ENCODE measurements around the gene SEMA4D. TPM values are rescaled to one million over a fixed set of nuclear protein-coding genes. Genes with fewer than 3 reads are reported as not detected.

SEMA4D gene
- total and polyA plus RNA-seq, 9 of the 15 experiments (the other 6 are each of a cell fraction or from before 2014, with no cell fraction given) = 0.38 to 5.1 (median 1.8) TPM

DNA sequence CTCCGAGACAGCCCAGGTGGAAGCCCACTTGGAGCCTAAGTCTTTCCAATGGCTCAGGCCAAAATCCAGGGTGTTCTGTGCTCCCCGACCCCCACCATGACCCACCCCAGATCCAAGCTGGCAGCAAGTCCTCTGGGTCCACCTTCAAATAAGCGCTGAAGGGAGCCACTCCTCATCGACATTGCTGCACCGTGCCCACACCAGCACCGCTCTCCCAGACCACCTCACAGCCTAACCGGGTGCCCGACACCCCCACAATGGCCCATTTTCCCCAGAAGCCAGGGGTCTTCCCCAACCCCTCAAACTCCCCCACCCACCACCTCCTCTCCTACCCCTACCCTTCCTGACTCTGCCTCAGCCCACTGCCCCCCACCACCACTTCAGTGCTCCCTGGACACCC lies 50.5 kb downstream of the SEMA4D start:
- TF ChIP-seq BACH1 (tag; IDR thresholded peaks at IDR 0.05) (no peak), PRMT5 (CRISPR knock-in tag; IDR thresholded peaks at IDR 0.05) (no peak), LCOR (CRISPR knock-in tag; IDR thresholded peaks at IDR 0.05) (no peak), CEBPG (CRISPR knock-in tag; IDR thresholded peaks at IDR 0.05) (no peak), CEBPG (tag; conservative IDR thresholded peaks at IDR 0.05 in 1 of 2, IDR thresholded peaks at IDR 0.05 in 1 of 2) (no peak), NELFE (IDR thresholded peaks at IDR 0.05; ENCODE audit: insufficient read depth, insufficient read length) (no peak), SRSF9 (IDR thresholded peaks at IDR 0.05; ENCODE audit: borderline replicate concordance, low read depth, low read length) (no peak), HNRNPK (IDR thresholded peaks at IDR 0.05; ENCODE audit: low read depth, low read length, poor library complexity, severe bottlenecking) (no peak), TFAM (CRISPR knock-in tag; conservative IDR thresholded peaks at IDR 0.05) (no peak), ZNF830 (CRISPR knock-in tag; IDR thresholded peaks at IDR 0.05) (no peak), MEF2D (tag; conservative IDR thresholded peaks at IDR 0.05; ENCODE audit: low read depth) (no peak), TAF1 (IDR thresholded peaks at IDR 0.05; ENCODE audit: control insufficient read depth, extremely low read depth, insufficient read depth, low read length, severe bottlenecking) (no peak), RBBP5 (IDR thresholded peaks at IDR 0.05; ENCODE audit: borderline replicate concordance, insufficient read depth, low read length, poor library complexity, severe bottlenecking) (no peak)
- TF ChIP-seq, protein P1, sequence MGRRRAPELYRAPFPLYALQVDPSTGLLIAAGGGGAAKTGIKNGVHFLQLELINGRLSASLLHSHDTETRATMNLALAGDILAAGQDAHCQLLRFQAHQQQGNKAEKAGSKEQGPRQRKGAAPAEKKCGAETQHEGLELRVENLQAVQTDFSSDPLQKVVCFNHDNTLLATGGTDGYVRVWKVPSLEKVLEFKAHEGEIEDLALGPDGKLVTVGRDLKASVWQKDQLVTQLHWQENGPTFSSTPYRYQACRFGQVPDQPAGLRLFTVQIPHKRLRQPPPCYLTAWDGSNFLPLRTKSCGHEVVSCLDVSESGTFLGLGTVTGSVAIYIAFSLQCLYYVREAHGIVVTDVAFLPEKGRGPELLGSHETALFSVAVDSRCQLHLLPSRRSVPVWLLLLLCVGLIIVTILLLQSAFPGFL (CRISPR knock-in tag; IDR thresholded peaks at IDR 0.05) = no peak
- TF ChIP-seq, protein P2, sequence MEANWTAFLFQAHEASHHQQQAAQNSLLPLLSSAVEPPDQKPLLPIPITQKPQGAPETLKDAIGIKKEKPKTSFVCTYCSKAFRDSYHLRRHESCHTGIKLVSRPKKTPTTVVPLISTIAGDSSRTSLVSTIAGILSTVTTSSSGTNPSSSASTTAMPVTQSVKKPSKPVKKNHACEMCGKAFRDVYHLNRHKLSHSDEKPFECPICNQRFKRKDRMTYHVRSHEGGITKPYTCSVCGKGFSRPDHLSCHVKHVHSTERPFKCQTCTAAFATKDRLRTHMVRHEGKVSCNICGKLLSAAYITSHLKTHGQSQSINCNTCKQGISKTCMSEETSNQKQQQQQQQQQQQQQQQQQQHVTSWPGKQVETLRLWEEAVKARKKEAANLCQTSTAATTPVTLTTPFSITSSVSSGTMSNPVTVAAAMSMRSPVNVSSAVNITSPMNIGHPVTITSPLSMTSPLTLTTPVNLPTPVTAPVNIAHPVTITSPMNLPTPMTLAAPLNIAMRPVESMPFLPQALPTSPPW (CRISPR knock-in tag; IDR thresholded peaks at IDR 0.05) = no peak
- Histone ChIP-seq H3K9me3 (replicated peaks; ENCODE audit: control insufficient read depth, insufficient read depth, low read depth, low read length) (no peaks in the 10 kb centered on the region), H3K27ac (ENCODE audit: extremely low read depth, low read depth, low read length) (no peak overlapping the region), H3K4me1 (replicated peaks in 1 of 2; ENCODE audit: control insufficient read depth in 2 of 2, insufficient read depth in 2 of 2, low read length in 2 of 2) (no peaks in the 10 kb centered on the region), H2AFZ (ENCODE audit: low read depth, low read length) (no peak overlapping the region), H3K4me2 (ENCODE audit: insufficient read depth, low read length) (no peak overlapping the region), H3K79me2 (ENCODE audit: control insufficient read depth, insufficient read depth, low read length) (no peaks in the 10 kb centered on the region), H3K36me3 (ENCODE audit: control insufficient read depth, insufficient read depth, low read length) (no peaks in the 10 kb centered on the region), H3K9me1 (ENCODE audit: control insufficient read depth, insufficient read depth, low read length) (no peaks in the 10 kb centered on the region), H3K4me3 (no peak overlapping the region), H3K9ac (ENCODE audit: insufficient read depth in 1 of 2, low read depth in 2 of 2, low read length in 2 of 2) (no peak overlapping the region), H3K27me3 (ENCODE audit: control insufficient read depth in 2 of 2, insufficient read depth in 2 of 2, low read length in 2 of 2) (peaks cover 0 to 49% of the 10 kb centered on the region in 2 experiments; a peak in 3 of 5 replicates), H4K20me1 (replicated peaks; ENCODE audit: control insufficient read depth, insufficient read depth, low read length) (no peaks in the 10 kb centered on the region)
- BruUV-seq (replicated peaks) = no TSS peak
- POLR2A ChIA-PET = no interaction called here
- DNase-seq (ENCODE audit: extremely low read depth in 1 of 4, low spot score in 3 of 4) (no peak), ATAC-seq (no peak), FAIRE-seq (no peak)
- CTCF ChIA-PET (ENCODE audit: low intra/inter-chr PET ratio) = no interaction called here
- intact Hi-C loops (cut with micrococcal nuclease) = no loop called here
- in situ Hi-C loops (cut with MboI) = no loop called here
- WGBS (ENCODE audit: insufficient coverage, low coverage, missing lambda C conversion rate) = 0% methylated on average over 3 of the region's 8 CpGs

All from K562 (cell line).